ENCODE data around the gene CKB. TPM values are rescaled to one million over a fixed set of nuclear protein-coding genes. Genes with fewer than 3 reads are reported as not detected.
A peak's percentile ranks its signal among the peaks of the same experiment; 100 is the strongest.

The CKB gene
- total RNA-seq, 1 experiment from 2014 or later, result 28.1 TPM

- no peak for DNase-seq (ENCODE audit: low read depth)
Measured at GRCh38 chr14:103488071-103488470, 34.6 kb downstream of the CKB start.

GRCh38 chr14:103485504-103485903 is 37.1 kb downstream of the CKB start:
- no peak for DNase-seq (ENCODE audit: low read depth)

GRCh38 chr14:103483600-103483999 is 39.0 kb downstream of the CKB start:
- peak; percentile 88 for DNase-seq (ENCODE audit: low read depth)

GRCh38 chr14:103480595-103480994 is 42.0 kb downstream of the CKB start:
- DNase-seq (ENCODE audit: low read depth), result no peak

GRCh38 chr14:103476631-103477030 is 46.0 kb downstream of the CKB start:
- DNase-seq (ENCODE audit: low read depth), result no peak

- DNase-seq (ENCODE audit: low read depth), result no peak
Measured at GRCh38 chr14:103476065-103476464, 46.6 kb downstream of the CKB start.

GRCh38 chr14:103474893-103475292 is 47.7 kb downstream of the CKB start:
- DNase-seq (ENCODE audit: low read depth), result no peak

GRCh38 chr14:103472939-103473338 is 49.7 kb downstream of the CKB start:
- DNase-seq (ENCODE audit: low read depth), result no peak

Other genes with a start within 250 kb of the CKB start
- gene EIF5, start 188.6 kb downstream of the CKB start, total RNA-seq (2014; rRNA removed; shearing (Covaris generic)), result 161 and 306 TPM in 2 replicates
- 61.6 and 64.8 TPM in 2 replicates for gene MARK3, start 137.4 kb downstream of the CKB start, total RNA-seq (2014; rRNA removed; shearing (Covaris generic))
- gene TRMT61A, start 6.4 kb upstream of the CKB start, total RNA-seq (2014; rRNA removed; shearing (Covaris generic)), result 29.5 and 36.8 TPM in 2 replicates
- gene BAG5, start 39.8 kb upstream of the CKB start, total RNA-seq (2014; rRNA removed; shearing (Covaris generic)), result 23.5 and 28.6 TPM in 2 replicates
- gene COA8, start 40.1 kb upstream of the CKB start, total RNA-seq (2014; rRNA removed; shearing (Covaris generic)), result 29.4 and 48.2 TPM in 2 replicates
- gene KLC1, start 106.4 kb upstream of the CKB start, total RNA-seq (2014; rRNA removed; shearing (Covaris generic)), result 178 and 244 TPM in 2 replicates
- 48.5 and 76.8 TPM in 2 replicates for gene XRCC3, start 192.6 kb upstream of the CKB start, total RNA-seq (2014; rRNA removed; shearing (Covaris generic))
- gene ZFYVE21, start 193.0 kb upstream of the CKB start, total RNA-seq (2014; rRNA removed; shearing (Covaris generic)), result 53.1 and 74.9 TPM in 2 replicates

All from Daoy (cell line).